ENCODE results near the gene NEGR1. TPM values are rescaled to one million over a fixed set of nuclear protein-coding genes. Genes with fewer than 3 reads are reported as not detected.

NEGR1 gene
- total RNA-seq, 1 experiment from 2014 or later: 0.44 TPM

DNA sequence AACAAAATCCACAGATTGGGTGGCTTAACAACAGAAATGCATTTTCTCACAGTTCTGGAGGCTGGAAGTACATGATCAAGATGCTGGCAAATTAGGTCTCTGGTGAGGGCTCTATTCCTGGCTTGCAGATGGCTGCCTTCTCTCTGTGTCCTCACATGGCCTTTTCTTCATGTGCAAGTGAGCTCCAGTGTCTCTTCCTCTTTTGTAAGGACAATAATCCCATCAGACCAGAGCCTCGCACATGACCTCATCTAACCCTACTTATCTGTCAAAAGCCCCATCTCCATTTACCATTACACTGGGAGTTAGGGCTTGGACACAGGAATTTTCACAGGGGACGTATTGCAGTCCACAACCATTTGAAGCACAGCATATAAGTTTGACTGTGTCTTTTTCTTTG lies 181.6 kb downstream of the NEGR1 start:
- Histone ChIP-seq H3K79me2 (ENCODE audit: low read depth) (no peaks in the 10 kb centered on the region), H4K20me1 (ENCODE audit: insufficient read depth) (no peaks in the 10 kb centered on the region), H3K9me3 (ENCODE audit: insufficient read depth, low read depth) (no peaks in the 10 kb centered on the region), H3K36me3 (ENCODE audit: low read depth) (no peaks in the 10 kb centered on the region), H3K4me3 (no peak overlapping the region), H3K4me1 (replicated peaks; ENCODE audit: insufficient read depth) (no peaks in the 10 kb centered on the region), H3K27me3 (ENCODE audit: insufficient read depth, low read depth) (no peaks in the 10 kb centered on the region), H2AFZ (no peak overlapping the region), H3K27ac (no peak overlapping the region), H3F3A (ENCODE audit: insufficient read depth, low read depth) (no peaks in the 10 kb centered on the region), H3K9me2 (ENCODE audit: insufficient read depth) (no peaks in the 10 kb centered on the region), H3K4me2 (no peak overlapping the region)
- ChIA-PET CTCF (no interaction called here), POLR2A (ENCODE audit: unreplicated experiment) (no interaction called here)
- no TSS peak for BruUV-seq (replicated peaks)
- TF ChIP-seq EZH2 (IDR thresholded peaks at IDR 0.05; ENCODE audit: low read depth): no peak
- TF ChIP-seq, protein P1, sequence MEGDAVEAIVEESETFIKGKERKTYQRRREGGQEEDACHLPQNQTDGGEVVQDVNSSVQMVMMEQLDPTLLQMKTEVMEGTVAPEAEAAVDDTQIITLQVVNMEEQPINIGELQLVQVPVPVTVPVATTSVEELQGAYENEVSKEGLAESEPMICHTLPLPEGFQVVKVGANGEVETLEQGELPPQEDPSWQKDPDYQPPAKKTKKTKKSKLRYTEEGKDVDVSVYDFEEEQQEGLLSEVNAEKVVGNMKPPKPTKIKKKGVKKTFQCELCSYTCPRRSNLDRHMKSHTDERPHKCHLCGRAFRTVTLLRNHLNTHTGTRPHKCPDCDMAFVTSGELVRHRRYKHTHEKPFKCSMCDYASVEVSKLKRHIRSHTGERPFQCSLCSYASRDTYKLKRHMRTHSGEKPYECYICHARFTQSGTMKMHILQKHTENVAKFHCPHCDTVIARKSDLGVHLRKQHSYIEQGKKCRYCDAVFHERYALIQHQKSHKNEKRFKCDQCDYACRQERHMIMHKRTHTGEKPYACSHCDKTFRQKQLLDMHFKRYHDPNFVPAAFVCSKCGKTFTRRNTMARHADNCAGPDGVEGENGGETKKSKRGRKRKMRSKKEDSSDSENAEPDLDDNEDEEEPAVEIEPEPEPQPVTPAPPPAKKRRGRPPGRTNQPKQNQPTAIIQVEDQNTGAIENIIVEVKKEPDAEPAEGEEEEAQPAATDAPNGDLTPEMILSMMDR (conservative IDR thresholded peaks at IDR 0.05): no peak
- intact Hi-C loops (cut with micrococcal nuclease; ENCODE audit: unreplicated experiment): no loop called here
- no peak for DNase-seq

DNA sequence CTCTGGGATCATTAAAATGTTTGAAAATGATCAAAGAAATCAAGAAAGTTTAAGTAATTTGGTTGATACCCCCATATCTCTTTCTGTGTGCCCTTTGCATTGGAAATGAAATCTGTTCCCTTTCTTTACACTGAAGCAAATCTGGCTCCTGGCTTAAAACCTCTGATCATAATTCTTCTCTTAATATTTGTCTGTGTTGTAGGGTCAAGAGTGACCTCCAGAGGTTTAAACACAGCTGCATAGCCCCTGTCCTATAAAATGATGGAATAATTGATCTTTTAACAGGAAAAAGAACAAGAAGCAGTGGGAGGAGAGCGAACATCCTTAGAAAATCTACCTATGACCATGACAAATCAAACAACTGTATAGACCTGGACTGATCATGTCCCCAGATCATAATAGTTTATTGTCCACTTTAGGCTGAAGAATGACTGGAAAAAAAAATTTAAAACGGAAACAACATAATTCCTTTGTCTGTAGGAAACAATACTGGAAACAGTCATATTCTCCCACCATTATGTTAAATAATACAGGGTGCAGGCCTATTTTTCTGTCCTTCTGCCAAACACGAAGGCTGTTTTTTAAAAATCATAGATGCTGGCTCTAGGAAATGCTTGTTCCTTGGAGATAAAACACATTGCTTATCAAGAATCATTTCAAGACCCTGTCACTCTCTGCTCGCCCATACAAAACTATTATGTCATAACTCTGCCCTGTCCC lies 184.3 kb downstream of the NEGR1 start:
- TF ChIP-seq, protein P1 (conservative IDR thresholded peaks at IDR 0.05): no peak
- no peak for TF ChIP-seq EZH2 (IDR thresholded peaks at IDR 0.05; ENCODE audit: low read depth)
- Histone ChIP-seq H3F3A (ENCODE audit: insufficient read depth, low read depth) (no peaks in the 10 kb centered on the region), H3K27ac (no peak overlapping the region), H3K4me2 (no peak overlapping the region), H4K20me1 (ENCODE audit: insufficient read depth) (no peaks in the 10 kb centered on the region), H3K9me2 (ENCODE audit: insufficient read depth) (no peaks in the 10 kb centered on the region), H3K4me3 (no peak overlapping the region), H2AFZ (no peak overlapping the region), H3K36me3 (ENCODE audit: low read depth) (no peaks in the 10 kb centered on the region), H3K79me2 (ENCODE audit: low read depth) (no peaks in the 10 kb centered on the region), H3K9me3 (ENCODE audit: insufficient read depth, low read depth) (no peaks in the 10 kb centered on the region), H3K27me3 (ENCODE audit: insufficient read depth, low read depth) (no peaks in the 10 kb centered on the region), H3K4me1 (replicated peaks; ENCODE audit: insufficient read depth) (no peaks in the 10 kb centered on the region)
- intact Hi-C loops (cut with micrococcal nuclease; ENCODE audit: unreplicated experiment): no loop called here
- POLR2A ChIA-PET (ENCODE audit: unreplicated experiment): no interaction called here
- CTCF ChIA-PET: no interaction called here
- DNase-seq: no peak
- no TSS peak for BruUV-seq (replicated peaks)

DNA sequence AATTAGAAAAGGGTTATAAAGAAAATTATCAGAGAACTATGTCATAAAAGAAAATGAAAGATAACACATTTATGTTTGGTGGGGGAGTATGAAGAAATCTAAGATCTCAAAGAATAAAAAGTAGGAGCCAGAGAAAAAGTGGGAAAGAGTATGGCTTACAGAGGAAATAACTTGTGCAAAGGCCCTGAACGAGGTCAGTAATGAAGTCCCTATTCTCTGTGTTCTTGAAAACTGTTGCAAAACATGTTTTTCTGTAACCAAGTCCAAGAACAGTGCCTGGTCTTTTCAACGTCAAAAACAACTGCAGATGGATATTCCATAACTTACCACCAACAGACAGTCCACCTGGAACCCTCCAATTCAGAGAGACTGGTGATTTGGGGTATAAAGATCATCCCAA lies 188.1 kb downstream of the NEGR1 start:
- no peaks in the 10 kb centered on the region for H4K20me1 ChIP-seq (ENCODE audit: insufficient read depth)
- H3K79me2 ChIP-seq (ENCODE audit: low read depth): no peaks in the 10 kb centered on the region
- TF ChIP-seq, protein P1 (conservative IDR thresholded peaks at IDR 0.05): no peak
- no peak for TF ChIP-seq EZH2 (IDR thresholded peaks at IDR 0.05; ENCODE audit: low read depth)
- H3K4me3 ChIP-seq: no peak overlapping the region
- H3K36me3 ChIP-seq (ENCODE audit: low read depth): no peaks in the 10 kb centered on the region
- DNase-seq: no peak
- CTCF ChIA-PET: no interaction called here
- POLR2A ChIA-PET (ENCODE audit: unreplicated experiment): no interaction called here
- H3K27me3 ChIP-seq (ENCODE audit: insufficient read depth, low read depth): no peaks in the 10 kb centered on the region
- intact Hi-C loops (cut with micrococcal nuclease; ENCODE audit: unreplicated experiment): no loop called here
- no TSS peak for BruUV-seq (replicated peaks)
- no peaks in the 10 kb centered on the region for H3K9me2 ChIP-seq (ENCODE audit: insufficient read depth)
- no peak overlapping the region for H2AFZ ChIP-seq
- no peaks in the 10 kb centered on the region for H3K4me1 ChIP-seq (replicated peaks; ENCODE audit: insufficient read depth)
- H3F3A ChIP-seq (ENCODE audit: insufficient read depth, low read depth): no peaks in the 10 kb centered on the region
- no peaks in the 10 kb centered on the region for H3K9me3 ChIP-seq (ENCODE audit: insufficient read depth, low read depth)
- no peak overlapping the region for H3K27ac ChIP-seq
- H3K4me2 ChIP-seq: no peak overlapping the region

All from PC-9 (cell line).